DMS153 treated with DMSO at 0.1 percent for 48 hours (cell line): ENCODE data around the gene PSRC1.
A peak's percentile ranks its signal among the peaks of the same experiment; 100 is the strongest.

ENCODE experiments used
- DNase-seq: peaks from one replicate; lab custom pipeline; 2025; ENCODE audit not compliant: unreplicated experiment; lab: John Stamatoyannopoulos, UW

Gene PSRC1

DNA sequence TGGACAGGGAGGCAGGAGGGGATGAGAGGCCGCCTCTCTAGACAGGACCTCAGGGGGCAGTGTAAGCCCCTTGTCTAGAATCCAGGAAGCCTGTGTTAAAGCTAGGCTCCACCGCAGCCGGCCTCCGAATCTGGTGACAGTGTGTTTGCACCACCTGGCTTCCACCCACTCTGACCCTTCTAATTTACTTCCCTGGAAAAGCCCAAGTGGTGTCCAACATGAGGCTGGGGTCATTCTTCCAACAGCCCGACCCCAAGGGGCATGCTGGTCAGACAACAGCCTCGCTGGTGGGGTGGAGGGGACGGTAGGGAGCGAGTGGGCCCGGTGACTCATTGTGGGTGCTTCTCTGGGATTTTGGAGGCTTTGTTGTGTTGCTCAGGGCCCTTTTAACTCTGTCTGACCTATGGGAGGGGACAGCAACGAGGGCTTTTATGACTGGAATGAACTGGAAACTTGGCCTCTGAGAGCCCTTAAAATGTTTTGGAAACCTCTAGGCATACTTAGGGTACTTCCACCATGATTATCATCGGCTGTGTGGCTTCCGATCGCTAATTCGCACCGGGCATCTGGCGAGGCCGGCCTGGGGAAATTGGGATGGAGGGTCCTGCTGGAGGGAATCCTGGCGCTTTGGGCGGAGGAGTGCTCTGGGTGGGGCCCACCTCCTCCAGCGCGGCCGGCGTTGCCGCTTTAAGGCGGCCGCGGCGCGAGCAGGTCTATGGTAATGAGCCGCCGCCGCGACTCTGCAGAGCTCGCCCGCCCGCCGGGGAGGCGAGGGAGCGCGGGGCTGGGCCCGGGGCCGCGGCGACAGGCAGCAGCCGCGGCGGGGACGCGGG lies 33.9 kb downstream of the PSRC1 start, which contains the start of gene CELSR2:
Gene CELSR2 (plus strand): TSS at position 743 of the 833 bp plus-strand sequence. CDS start 541 bp downstream, outside the sequence.
- DNase-seq: peak; percentile 38

DNA sequence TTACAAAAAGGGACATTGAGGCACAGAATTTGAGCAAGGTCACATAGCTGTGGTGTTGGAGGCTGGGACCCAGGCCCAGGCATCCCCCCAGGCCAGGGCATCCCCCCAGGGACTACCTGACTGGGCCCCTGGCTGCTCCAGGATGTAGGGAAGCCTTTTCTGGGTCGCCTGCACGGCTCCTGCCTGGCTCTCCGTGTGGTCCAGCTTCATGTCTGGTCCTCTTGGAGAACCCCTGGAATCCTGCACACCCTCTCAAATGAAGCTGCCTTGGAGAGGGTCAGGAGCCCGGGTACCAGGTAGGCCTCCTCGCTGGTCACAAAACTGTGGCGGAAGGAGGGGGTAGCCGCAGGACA lies 34.5 kb downstream of the PSRC1 start:
- DNase-seq: no peak

DNA sequence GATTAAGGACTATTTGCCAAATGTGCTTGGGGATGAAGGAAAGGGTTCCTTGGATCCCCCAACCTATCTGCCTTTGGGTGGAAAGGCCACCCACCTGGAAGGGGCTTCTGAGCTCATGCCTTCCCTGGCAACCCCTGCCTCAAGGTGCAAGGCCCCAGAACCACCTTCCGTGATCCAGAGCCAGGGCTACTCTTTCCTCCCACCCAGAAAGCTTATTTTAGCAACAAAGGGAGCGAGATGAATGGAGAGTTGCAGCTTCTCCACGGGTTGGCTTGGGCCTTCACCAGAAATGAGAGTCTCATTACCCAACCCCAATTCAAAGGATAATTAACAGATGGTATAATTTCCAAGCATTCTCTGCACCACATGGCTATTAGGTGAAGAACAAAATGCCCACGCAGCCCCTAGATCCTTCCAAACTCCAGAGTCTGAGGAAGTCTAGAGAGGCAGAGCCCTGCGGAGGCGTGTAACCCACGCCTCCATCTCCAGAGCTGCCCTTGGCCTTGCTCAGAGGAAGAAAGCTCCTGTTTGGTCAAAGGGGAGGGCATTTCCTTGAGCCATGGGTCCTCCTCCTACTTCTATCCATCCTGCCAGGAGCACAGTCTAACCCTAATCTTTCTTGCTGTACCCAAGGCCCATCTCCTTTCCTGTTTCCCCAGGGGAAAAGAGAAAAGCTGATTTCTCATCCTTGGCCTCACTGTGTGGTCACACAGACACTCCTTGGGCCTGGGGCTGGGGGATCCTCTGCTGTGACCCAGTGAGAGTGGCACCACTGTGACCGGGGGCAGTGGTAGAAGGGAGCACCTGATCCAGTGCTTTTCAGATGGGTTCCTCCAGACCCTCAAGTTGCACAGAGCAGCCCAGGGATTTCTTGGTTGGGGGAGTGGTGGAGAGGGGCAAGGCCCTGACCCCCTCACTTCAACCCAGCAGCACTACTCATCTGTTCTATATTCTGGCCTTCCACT lies 35.3 kb downstream of the PSRC1 start:
- no peak for DNase-seq

DNA sequence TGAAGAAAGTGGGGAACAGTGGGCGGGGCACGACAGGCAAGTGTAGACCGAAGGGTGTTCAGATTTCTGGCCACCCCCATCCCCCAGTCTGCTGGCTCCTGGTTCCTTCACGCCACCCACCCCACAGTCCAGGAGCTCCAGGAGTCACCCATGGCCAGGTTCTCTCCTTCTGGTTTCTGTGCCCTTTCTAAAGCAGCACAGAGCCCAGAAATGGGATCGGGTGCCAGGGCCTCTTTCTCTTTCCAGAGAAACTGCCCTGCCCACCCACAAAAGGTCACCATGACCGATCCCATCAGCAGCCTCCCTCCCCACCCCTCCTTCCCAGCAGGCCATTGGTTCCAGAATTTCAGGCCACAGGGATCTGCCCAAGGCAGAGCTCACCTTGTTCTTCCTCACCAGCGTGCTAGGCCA lies 36.8 kb downstream of the PSRC1 start:
- no peak for DNase-seq

DNA sequence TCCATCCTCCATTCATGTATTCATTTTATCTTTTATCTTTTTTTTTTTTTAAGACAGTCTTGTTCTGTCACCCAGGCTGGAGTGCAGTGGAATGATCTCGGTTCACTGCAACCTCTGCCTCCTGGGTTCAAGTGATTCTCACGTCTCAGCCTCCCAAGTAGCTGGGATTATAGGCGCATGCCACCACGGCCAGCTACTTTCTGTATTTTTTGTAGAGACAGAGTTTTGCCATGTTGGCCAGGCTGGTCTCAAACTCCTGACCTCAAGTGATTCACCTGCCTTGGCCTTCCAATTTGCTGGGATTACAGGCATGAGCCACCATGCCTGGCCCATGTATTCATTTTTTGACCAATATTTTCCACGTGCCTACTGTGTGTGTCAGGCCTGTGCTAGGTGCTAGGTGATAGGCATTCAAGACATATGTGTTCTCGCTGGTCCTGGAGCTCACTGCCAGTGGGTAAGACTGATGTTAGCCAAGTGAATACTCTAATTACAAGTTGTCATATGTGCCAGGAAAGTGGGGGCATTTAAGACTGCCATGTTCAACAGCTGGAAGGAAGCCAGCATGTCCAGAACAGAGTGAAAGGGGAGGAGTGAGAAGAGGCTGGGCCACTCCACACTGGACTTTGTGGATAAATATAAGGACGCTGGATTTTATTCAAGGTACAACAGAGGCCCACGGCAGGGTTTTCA lies 38.9 kb downstream of the PSRC1 start:
- no peak for DNase-seq

DNA sequence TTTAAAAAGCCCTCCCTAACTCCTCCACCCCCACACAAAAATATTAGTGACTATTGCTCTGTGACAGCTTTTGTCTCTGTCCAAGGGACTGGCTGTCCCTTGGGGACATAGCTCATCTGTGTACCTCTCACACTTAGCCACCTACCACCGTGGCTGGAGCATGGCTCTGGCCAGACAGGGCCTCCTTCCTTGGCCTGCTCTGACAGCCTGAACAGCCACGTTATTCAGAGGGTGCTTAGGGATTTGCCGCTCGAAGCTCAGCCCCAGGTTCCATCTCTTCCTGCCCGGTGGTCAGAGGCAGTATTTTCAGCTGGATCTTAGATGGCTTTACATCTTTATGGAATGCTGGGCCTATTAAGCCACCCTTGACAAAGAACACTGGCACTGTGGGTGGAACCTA lies 39.7 kb downstream of the PSRC1 start:
- DNase-seq: no peak

DNA sequence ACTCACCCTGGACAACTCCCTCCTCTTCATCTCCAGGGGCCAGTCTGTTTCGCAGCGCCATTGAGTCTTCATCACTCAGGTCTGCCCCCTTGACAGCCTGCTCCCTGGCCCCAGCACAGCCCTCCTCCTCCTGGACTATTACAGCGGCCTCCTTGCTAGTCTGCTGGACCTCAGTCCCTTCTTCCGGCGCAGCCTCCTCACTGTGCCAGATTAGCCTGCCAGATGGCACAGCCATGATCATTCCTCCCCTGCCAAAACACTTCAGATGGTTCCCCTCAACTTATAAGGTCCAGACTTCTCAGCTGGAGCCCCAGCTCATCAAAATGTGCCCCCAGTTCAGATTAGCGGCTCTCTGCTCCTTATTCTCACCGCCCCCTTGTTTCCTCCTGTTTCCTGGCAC lies 40.6 kb downstream of the PSRC1 start:
- DNase-seq: no peak

DNA sequence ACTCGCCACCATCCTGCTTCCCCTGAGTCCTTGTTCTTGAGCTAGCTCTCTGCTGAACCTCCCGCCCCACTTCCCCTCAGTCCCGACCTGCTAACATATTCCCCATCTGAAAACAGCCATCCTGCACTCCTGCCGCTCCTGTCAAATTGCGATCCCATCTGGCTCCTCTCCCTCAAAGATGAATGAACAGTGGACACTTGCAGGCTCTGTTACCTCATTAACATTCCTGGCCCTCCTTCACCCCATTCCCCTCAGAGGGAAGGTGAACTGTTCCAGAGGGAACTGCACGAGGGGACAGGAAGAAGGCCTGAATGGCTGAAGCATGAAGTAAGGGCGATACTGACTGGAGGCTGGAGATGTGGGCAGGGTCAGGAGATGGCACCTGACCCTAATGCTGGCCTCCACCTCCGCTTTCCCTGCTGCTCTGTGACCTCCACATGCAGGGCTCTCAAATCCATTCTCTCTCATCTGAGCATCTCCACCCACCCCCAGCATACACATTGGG lies 41.1 kb downstream of the PSRC1 start:
- no peak for DNase-seq

DNA sequence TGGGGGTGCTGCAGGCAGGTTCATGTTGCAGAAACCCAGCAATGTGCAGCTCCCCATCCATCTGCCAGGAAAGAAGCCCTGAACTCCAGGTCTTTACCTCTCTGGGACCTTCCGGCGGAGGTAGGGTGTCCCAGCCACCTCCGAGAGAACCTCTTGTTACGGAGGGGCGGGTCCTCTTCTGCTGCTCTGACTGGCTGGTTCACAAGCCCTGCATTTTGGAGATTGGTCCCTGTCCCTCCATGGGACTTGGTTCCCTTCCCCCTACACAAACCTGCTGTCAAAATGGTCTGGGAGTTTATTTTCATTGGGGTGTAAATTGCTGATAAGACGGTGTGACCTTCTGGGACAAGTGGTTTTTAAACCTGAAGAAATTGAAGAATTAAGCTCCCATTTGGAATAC lies 41.6 kb downstream of the PSRC1 start:
- DNase-seq: no peak

DNA sequence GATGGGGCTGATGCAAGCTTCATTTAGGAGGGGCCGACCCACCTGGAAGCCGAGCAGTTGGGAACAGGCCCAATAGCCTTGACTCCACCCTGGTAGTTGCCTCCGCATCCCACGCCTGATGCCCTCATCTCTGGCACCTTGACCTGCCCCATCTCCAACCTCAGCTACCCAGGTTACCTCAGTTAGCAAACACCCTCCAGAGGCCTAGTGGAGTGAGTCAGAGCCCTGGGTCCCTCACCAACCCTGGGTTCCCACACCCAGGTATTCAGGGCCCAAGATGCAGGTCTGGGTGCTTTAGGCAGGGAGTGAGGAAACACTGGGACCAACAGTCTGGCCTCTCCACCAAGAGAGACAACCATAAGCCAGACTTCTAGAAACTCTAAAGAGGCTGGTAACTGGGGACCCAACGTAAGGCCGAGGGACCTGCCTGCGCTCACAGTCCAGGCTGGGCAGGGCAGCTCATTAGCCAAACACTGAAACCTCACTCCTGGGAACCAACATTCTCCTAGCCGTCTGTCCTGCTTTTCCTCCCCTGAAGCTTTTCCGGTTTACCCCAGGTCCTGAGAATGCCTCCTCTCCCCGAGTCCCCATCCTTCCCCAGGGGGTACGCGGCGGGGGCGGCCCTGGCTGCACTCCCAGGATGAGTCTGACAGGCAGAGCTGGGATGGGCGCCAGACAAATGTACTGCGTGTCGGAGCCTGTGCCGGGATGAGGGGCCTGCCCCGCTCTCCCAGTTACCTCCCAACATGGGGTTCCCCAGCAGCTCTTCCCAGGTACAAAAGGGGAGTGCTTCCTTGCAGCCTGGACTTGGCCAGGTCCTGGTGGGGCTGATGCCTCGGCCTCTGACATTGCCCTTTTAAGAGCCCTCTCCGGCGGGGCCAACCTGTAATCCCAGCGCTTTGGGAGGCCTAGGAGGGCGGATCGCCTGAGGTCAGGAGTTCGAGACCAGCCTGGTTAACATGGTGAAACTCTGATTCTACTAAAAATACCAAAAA lies 42.5 kb downstream of the PSRC1 start:
- DNase-seq: peak; percentile 10

DNA sequence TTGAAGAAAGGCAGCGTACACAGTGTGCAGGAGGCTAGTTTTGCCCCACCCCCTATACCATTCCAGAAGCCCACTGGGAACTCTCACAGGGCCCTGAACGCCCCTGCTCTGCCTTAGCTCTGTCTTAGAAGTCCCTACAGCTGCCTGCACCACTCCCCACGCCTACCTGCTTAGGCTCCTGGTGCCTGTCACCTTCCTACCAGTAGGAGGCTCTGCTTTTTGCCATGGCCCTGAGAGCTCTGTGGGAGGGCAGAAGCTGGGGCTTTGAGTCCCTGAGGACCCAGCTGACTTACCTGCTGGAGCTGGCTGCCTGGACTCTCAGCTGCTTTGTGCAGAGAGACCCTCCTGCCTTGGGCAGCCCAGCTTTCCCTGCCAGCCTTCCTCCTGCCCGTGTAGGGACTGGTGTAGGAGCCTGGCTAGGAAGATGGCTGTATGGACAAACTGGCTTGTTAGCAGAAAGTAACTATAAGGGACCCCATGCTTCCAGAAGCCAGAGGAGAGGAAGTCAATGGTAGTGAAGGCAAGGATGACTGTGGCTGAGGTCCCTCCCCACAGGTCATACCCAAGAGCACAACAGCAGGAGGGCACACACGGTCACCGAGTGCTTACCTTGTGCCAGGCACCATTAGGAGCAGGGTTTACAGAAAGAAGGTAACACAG lies 43.4 kb downstream of the PSRC1 start:
- DNase-seq: peak; percentile 7

DNA sequence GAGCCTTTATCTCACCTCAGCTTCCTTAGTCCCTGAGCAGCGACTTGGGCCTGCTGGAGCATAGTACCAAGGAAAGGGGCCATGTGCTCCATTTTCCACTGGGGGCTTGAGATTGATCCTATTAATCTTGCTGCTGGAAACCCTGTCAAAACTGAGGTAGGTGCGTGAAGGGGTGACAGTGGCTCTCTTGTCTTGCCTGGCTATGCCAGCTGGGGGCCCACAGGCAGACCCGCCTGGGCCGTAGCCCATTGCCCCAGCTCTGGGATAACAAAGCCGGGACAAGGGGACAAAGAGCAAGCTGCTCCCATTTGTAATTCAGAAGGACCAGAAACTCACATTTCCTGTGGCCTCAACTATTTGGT lies 43.9 kb downstream of the PSRC1 start:
- no peak for DNase-seq

DNA sequence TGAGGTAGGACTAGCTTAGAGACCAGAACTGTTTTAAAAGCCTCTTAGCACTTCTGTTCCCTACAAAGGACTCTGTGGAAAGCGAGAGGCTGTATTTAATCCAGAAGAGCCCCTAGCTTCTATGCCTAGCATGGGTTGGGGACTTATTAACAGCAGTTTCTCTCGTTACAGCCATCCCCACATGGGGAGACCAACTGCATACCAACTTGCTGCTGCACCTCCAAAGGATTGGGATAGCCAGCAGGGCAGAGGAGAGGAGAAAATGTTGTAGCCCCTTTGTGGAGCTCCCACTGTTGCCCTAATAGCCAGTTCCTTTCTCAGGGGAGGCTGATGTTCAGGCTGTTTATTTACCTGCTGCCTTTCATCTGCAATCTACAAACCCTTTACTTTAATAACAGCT lies 44.6 kb downstream of the PSRC1 start:
- DNase-seq: no peak

DNA sequence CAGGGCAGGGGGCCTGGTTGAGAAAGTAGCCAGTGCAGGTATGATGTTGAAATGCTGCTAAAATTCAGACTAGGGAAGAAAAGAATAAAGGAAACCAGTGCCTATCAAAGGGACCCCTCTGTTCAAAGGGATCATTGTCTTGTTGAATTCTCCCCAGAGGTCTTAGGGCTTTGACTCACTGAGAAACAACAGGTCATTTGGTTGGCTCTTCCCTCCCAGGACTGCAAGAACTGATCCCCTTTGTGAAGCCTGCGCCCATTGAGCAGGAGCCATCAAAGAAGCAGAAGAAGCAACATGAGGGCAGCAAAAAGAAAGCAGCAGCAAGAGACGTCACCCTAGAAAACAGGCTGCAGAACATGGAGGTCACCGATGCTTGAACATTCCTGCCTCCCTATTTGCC lies 45.4 kb downstream of the PSRC1 start:
- DNase-seq: no peak

DNA sequence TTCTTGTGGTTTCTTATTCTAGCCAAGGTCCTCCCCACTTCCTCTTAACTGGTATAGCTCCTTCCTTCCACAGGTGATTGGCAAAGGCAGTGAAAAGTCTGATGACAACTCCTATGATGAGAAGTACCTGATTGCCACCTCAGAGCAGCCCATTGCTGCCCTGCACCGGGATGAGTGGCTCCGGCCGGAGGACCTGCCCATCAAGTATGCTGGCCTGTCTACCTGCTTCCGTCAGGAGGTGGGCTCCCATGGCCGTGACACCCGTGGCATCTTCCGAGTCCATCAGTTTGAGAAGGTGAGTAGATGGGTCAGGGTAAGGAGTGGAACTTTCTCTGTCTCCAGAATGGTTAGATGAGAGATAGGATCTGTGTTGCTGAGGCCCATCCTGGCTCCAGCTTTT lies 47.8 kb downstream of the PSRC1 start:
- DNase-seq: no peak

DNA sequence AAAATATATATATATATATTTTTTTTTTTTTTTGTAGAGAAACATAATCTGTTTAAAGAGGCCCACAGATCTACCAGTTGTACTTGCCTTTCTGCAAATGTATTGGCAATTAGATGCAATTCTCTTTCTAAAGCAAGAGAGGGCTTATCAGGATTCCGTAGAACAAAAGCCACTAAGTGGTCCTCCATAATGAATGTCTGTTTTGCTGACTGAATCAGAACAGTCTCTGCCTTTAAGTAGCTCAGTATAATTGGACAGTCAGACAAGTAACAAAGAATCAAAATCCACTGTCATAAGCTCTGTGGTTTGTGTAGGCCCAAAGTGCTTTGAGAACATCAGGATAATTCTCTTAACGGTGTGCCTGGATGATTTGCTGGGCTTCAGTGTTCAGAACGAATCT lies 51.9 kb downstream of the PSRC1 start:
- no peak for DNase-seq
